AG04449 (cell line): Measurements from ENCODE around the gene HSD17B1.
A peak's percentile ranks its signal among the peaks of the same experiment; 100 is the strongest.
"Not testable (repeated sequence)": the region's sequence is repeated elsewhere in the genome, so short reads cannot be mapped to it uniquely, and the experiment has no call there.

Experiments used
- CTCF ChIA-PET: fragments of 350-600 bp; formaldehyde crosslinking; extraction: SDS; loops from one replicate; lab custom pipeline; 2021; ENCODE audit warnings: antibody characterized with exemption; lab: Yijun Ruan, JAX
- POLR2A ChIA-PET: fragments of 400-600, 350-600 bp; formaldehyde crosslinking; extraction: SDS; loops from one replicate; lab custom pipeline; 2020; ENCODE audit warnings: antibody characterized with exemption, inconsistent platforms; lab: Yijun Ruan, JAX
- DNase-seq: peaks from one replicate; pipeline ENCODE4 v3.0.0-alpha.2; 2010; ENCODE audit warnings: low read depth, low spot score
- H3K4me3 ChIP-seq: 2 replicates; pipeline ENCODE4 v1.5.1; 2011; ENCODE audit warnings: low read depth, mild to moderate bottlenecking, control low read depth, low read length
- TF ChIP-seq, protein P1 (sequence below): IDR thresholded peaks from one replicate; pipeline ENCODE4 v1.5.1; 2011; ENCODE audit warnings: mild to moderate bottlenecking, moderate library complexity, low read length, control low read depth, inconsistent platforms; ENCODE audit not compliant: insufficient read depth; ENCODE audit errors: missing control alignments

The HSD17B1 gene

GRCh38 chr17:42536048-42536371 lies 16.7 kb upstream of the HSD17B1 start, which contains the start of gene NAGLU:
NAGLU (plus strand) TSS chr17:42536241; CDS start chr17:42536273, 32 bp downstream.
- peak within 1 kb of the TSS; percentile 61 for H3K4me3 ChIP-seq
- no peak for DNase-seq
- TF ChIP-seq, protein P1, sequence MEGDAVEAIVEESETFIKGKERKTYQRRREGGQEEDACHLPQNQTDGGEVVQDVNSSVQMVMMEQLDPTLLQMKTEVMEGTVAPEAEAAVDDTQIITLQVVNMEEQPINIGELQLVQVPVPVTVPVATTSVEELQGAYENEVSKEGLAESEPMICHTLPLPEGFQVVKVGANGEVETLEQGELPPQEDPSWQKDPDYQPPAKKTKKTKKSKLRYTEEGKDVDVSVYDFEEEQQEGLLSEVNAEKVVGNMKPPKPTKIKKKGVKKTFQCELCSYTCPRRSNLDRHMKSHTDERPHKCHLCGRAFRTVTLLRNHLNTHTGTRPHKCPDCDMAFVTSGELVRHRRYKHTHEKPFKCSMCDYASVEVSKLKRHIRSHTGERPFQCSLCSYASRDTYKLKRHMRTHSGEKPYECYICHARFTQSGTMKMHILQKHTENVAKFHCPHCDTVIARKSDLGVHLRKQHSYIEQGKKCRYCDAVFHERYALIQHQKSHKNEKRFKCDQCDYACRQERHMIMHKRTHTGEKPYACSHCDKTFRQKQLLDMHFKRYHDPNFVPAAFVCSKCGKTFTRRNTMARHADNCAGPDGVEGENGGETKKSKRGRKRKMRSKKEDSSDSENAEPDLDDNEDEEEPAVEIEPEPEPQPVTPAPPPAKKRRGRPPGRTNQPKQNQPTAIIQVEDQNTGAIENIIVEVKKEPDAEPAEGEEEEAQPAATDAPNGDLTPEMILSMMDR = no peak
- ChIA-PET CTCF (interaction anchor here (0.9 to 2.5 kb wide), 14 partner anchors 9 to 352 kb away, joined by 3 to 17 read pairs (median 3); no protein-coding TSS in a partner anchor), POLR2A (interaction anchor here (0.9 to 2.3 kb wide), 6 partner anchors 9 to 115 kb away, joined by 3 to 14 read pairs (median 8); partner anchors contain the start of gene CAVIN1)

GRCh38 chr17:42536372-42537155 lies 16.2 kb upstream of the HSD17B1 start:
- POLR2A ChIA-PET = interaction anchor here (0.9 to 2.3 kb wide), 6 partner anchors 10 to 116 kb away, joined by 3 to 14 read pairs (median 8); partner anchors contain the start of gene CAVIN1

DNA sequence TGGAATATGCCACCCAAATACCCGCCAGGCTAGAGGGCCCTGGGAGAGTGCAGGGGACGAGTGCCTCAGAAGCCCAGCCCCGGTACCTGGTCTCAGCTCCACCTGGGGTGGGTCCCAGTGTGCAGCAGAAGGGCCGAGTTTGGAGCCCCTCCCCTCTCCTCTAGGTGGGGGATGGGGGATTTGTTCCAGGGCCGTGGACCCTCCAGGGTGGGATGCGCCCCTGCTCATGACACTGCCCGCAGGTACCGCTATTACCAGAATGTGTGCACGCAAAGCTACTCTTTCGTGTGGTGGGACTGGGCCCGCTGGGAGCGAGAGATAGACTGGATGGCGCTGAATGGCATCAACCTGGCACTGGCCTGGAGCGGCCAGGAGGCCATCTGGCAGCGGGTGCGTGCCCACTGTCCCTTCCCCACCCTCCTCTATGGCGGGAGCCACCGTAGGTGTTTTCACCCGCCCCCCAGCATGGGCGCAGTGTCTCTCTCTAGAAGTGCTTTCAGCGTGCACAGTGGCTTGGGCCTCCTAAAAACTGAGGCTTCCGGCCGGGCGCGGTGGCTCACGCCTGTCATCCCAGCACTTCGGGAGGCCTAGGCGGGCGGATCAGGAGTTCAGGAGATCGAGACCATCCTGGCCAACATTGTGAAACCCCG lies 15.4 kb upstream of the HSD17B1 start:
- TF ChIP-seq, protein P1 = no peak
- POLR2A ChIA-PET = interaction anchor here (1.0 to 2.3 kb wide), 4 partner anchors 11 to 114 kb away, joined by 8 to 14 read pairs (median 10); partner anchors contain the start of gene CAVIN1
- peak overlapping the region; percentile 61 for H3K4me3 ChIP-seq
- CTCF ChIA-PET = interaction anchor here (1.2 to 2.5 kb wide), 4 partner anchors 11 to 225 kb away, joined by 4 to 17 read pairs (median 8); no protein-coding TSS in a partner anchor
- DNase-seq = no peak

More at GRCh38 chr17:42536372-42537155, 16.2 kb upstream of the HSD17B1 start:
- CTCF ChIA-PET = interaction anchor here (1.0 to 2.5 kb wide), 11 partner anchors 10 to 352 kb away, joined by 3 to 17 read pairs (median 4); no protein-coding TSS in a partner anchor
- DNase-seq = no peak
- H3K4me3 ChIP-seq = peak overlapping the region; percentile 61
- TF ChIP-seq, protein P1 = no peak

DNA sequence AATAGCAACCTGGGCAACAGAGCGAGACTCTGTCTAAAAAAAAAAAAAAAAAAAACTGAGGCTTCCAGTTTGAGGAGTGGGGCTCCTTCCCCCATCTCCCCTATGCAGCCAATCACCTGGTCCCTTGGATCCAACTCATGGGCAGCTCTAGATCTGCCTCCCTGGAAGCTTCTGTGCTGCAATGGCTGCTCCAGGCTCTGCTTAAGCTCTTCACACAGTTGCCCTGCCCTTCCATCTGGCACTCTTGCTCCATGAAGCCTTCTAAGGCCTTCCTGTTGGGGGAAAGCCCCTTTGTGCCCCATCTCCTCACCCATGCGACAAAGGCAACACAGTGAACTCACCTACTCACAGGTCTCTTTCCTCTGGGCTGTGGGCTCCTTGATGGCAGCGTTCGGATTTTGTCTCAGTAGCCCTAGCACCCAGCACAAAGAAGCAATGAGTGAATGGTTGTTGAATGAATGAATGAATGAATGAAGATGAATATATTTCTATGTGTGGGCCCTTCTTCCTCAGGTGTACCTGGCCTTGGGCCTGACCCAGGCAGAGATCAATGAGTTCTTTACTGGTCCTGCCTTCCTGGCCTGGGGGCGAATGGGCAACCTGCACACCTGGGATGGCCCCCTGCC lies 14.8 kb upstream of the HSD17B1 start:
- TF ChIP-seq, protein P1 = no peak
- no peak for DNase-seq
- CTCF ChIA-PET = interaction anchor here (1.2 kb wide), 1 partner anchor 226 kb away, joined by 6 read pairs; no protein-coding TSS in a partner anchor
- POLR2A ChIA-PET = no interaction called here
- no peak overlapping the region for H3K4me3 ChIP-seq

GRCh38 chr17:42538482-42538881 lies 14.2 kb upstream of the HSD17B1 start:
- ChIA-PET POLR2A (no interaction called here), CTCF (interaction anchor here (0.8 kb wide), 1 partner anchor 19 kb away, joined by 3 read pairs; no protein-coding TSS in a partner anchor)
- no peak overlapping the region for H3K4me3 ChIP-seq
- no peak for DNase-seq
- TF ChIP-seq, protein P1 = no peak

GRCh38 chr17:42540558-42540957 lies 12.2 kb upstream of the HSD17B1 start:
- DNase-seq, H3K4me3 ChIP-seq: not testable (repeated sequence)
- ChIA-PET CTCF (interaction anchor here (0.9 kb wide), 1 partner anchor 24 kb away, joined by 3 read pairs; no protein-coding TSS in a partner anchor), POLR2A (interaction anchor here (0.7 to 1.2 kb wide), 2 partner anchors 21 to 141 kb away, joined by 3 read pairs; no protein-coding TSS in a partner anchor)
